GM12875 (cell line): ENCODE results near the gene DOCK10.

Experiments used
- H3K4me3 ChIP-seq: one replicate; pipeline ENCODE4 v1.5.1; 2011; ENCODE audit warnings: low read depth, low read length, control low read depth
- CTCF ChIP-seq: IDR thresholded peaks from 2 replicates; pipeline ENCODE4 v1.5.1; 2011; ENCODE audit warnings: low read depth, mild to moderate bottlenecking, control low read depth, inconsistent platforms, low read length, moderate library complexity, borderline replicate concordance; ENCODE audit not compliant: insufficient read depth

DOCK10 gene

GRCh38 chr2:224958462-224958857 is 83.8 kb downstream of the DOCK10 start:
- H3K4me3 ChIP-seq = no peak overlapping the region
- no peak for TF ChIP-seq CTCF

GRCh38 chr2:224957540-224958461 is 84.5 kb downstream of the DOCK10 start:
- TF ChIP-seq CTCF = no peak
- H3K4me3 ChIP-seq = no peak overlapping the region

- TF ChIP-seq CTCF = no peak
- no peak overlapping the region for H3K4me3 ChIP-seq
Measured at GRCh38 chr2:224956706-224957105, 85.6 kb downstream of the DOCK10 start.

- no peak for TF ChIP-seq CTCF
- H3K4me3 ChIP-seq = no peak overlapping the region
Measured at GRCh38 chr2:224954980-224955379, 87.3 kb downstream of the DOCK10 start.

- H3K4me3 ChIP-seq = no peak overlapping the region
- no peak for TF ChIP-seq CTCF
Measured at GRCh38 chr2:224952936-224953657, 89.2 kb downstream of the DOCK10 start.

GRCh38 chr2:224951723-224952481 is 90.4 kb downstream of the DOCK10 start:
- no peak overlapping the region for H3K4me3 ChIP-seq

More at GRCh38 chr2:224951723-224952481, 90.4 kb downstream of the DOCK10 start:
- TF ChIP-seq CTCF = no peak
